Measurements from ENCODE around the gene TULP4. TPM values are rescaled to one million over a fixed set of nuclear protein-coding genes. Genes with fewer than 3 reads are reported as not detected.
A peak's percentile ranks its signal among the peaks of the same experiment; 100 is the strongest.

The TULP4 gene
- total and polyA plus RNA-seq, 7 experiments from 2014 or later, result 33.3 to 79.0 (median 51.8) TPM

GRCh38 chr6:158405933-158406332 lies 93.7 kb downstream of the TULP4 start:
- no peaks in the 10 kb centered on the region for H3K9me3 Mint-ChIP-seq
- ChIA-PET CTCF (interaction anchor here (0.7 to 0.8 kb wide), 2 partner anchors 18 to 1575 kb away, joined by 3 read pairs; no protein-coding TSS in a partner anchor), POLR2A (no interaction called here)
- peaks cover 0 to 23% (median 18%) of the 10 kb centered on the region in 7 donors for H3K4me1 Mint-ChIP-seq
- intact Hi-C loops (cut with micrococcal nuclease), result no loop called here
- Histone ChIP-seq H3K27ac (ENCODE audit: low read depth, low read length) (no peak overlapping the region), H3K4me1 (ENCODE audit: control insufficient read depth in 2 of 2, insufficient read depth in 2 of 2, low read length in 2 of 2) (no peaks in the 10 kb centered on the region), H3K36me3 (ENCODE audit: control insufficient read depth in 2 of 3, insufficient read depth in 3 of 3, low read length in 3 of 3) (no peaks in the 10 kb centered on the region), H3K4me3 (ENCODE audit: low read length) (no peak overlapping the region), H3K9me3 (ENCODE audit: control insufficient read depth in 2 of 3, low read length in 3 of 3) (no peaks in the 10 kb centered on the region), H3K27me3 (ENCODE audit: control insufficient read depth in 2 of 2, insufficient read depth in 2 of 2, low read length in 2 of 2) (no peaks in the 10 kb centered on the region)
- no peak for ATAC-seq
- H3K27ac Mint-ChIP-seq, result no peak overlapping the region
- no peaks in the 10 kb centered on the region for H3K27me3 Mint-ChIP-seq
- peaks cover 0 to 9% (median 0%) of the 10 kb centered on the region in 5 donors for H3K36me3 Mint-ChIP-seq
- no peak for DNase-seq
- no peak overlapping the region for H3K4me3 Mint-ChIP-seq

DNA sequence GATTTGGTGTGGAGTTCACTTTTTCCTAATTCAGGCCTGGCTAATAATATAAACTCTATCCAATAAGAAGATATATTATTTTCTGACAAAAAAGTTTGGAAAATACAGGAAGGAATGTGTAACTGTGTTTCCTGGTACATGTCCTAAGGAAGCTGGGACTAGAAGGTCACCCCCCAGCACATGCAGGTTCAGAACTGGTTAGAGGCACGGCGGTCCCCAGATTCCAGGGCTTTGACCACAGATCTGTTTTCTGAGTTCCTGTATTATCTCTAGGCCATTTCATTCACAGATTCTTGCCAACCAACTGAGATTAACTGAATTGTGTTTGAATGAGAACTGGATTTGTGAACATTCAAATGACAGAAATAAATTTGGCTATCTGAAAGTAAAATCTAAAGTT lies 94.5 kb downstream of the TULP4 start:
- CTCF ChIA-PET, result interaction anchor here (0.7 kb wide), 1 partner anchor 1574 kb away, joined by 3 read pairs; no protein-coding TSS in a partner anchor
- H3K27ac Mint-ChIP-seq, result no peak overlapping the region

DNA sequence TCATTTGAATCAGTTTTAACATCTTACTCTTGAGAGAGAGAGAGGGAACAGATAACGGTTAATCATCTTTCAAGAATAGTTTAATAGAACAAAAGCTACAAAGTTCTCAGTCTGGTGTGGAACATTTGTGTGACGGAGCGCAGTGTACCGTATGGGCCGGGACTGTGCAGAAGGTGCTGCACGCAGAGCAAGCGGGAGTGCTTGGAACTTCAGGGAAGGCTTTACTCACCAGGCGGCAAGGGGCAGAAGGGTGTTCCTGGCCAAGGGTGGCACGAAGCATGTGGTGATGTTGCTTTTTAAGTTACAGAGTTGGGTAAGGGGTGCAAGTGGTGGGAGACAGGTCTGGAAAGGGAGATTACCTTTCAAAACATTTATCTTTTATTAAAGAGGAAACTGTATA lies 95.7 kb downstream of the TULP4 start:
- H3K9me3 ChIP-seq (ENCODE audit: control insufficient read depth in 2 of 3, low read length in 3 of 3), result no peaks in the 10 kb centered on the region
- peak overlapping the region in 1 of 9 donors; percentile 42 for H3K27ac Mint-ChIP-seq
- intact Hi-C loops (cut with micrococcal nuclease), result no loop called here

More for the DNA sequence above, 94.5 kb downstream of the TULP4 start:
- POLR2A ChIA-PET, result no interaction called here
- Mint-ChIP-seq H3K4me3 (no peak overlapping the region), H3K9me3 (no peaks in the 10 kb centered on the region), H3K36me3 (peaks cover 0 to 9% (median 0%) of the 10 kb centered on the region in 5 donors), H3K4me1 (peaks cover 0 to 23% (median 18%) of the 10 kb centered on the region in 7 donors), H3K27me3 (no peaks in the 10 kb centered on the region)
- DNase-seq (no peak), ATAC-seq (no peak)
- no peaks in the 10 kb centered on the region for H3K27me3 ChIP-seq (ENCODE audit: control insufficient read depth in 2 of 2, insufficient read depth in 2 of 2, low read length in 2 of 2)
- no peak overlapping the region for H3K4me3 ChIP-seq (ENCODE audit: low read length)
- H3K9me3 ChIP-seq (ENCODE audit: control insufficient read depth in 2 of 3, low read length in 3 of 3), result no peaks in the 10 kb centered on the region
- no peaks in the 10 kb centered on the region for H3K36me3 ChIP-seq (ENCODE audit: control insufficient read depth in 2 of 3, insufficient read depth in 3 of 3, low read length in 3 of 3)
- H3K4me1 ChIP-seq (ENCODE audit: control insufficient read depth in 2 of 2, insufficient read depth in 2 of 2, low read length in 2 of 2), result no peaks in the 10 kb centered on the region
- intact Hi-C loops (cut with micrococcal nuclease), result no loop called here
- H3K27ac ChIP-seq (ENCODE audit: low read depth, low read length), result no peak overlapping the region

DNA sequence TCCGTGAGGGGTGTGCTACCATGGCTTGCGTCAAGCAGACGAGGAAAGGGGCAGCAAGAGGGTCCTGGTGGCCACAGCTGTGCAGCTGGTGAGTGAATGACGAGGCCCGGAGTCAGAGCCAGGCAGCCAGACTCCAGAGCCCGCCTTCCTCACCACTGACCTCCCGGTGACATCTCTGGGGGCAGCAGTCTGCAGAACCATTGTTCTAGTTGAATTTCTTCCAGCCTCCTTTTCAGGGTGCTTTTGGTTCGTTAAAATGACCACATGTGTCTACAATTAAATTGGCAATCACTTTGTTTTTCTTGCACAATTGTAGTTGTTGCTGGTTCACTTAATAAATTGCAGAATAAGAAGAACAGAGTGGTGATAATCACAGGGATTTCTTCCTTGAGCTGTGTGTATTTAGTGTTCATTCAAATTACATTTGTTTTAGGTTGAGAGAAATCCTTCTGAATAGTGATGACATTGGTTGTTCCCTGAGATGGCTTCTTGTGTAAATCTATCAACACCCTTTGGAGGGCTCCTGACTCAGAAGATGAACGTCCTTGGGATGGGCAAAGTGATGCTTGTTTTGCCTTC lies 96.4 kb downstream of the TULP4 start:
- no peak for ATAC-seq
- Mint-ChIP-seq H3K36me3 (peaks cover 0 to 21% (median 10%) of the 10 kb centered on the region in 5 donors), H3K9me3 (no peaks in the 10 kb centered on the region), H3K27me3 (no peaks in the 10 kb centered on the region), H3K27ac (peak overlapping the region in 4 of 9 donors; percentile 2 to 65 (median 24)), H3K4me3 (no peak overlapping the region), H3K4me1 (peaks cover 0 to 26% (median 18%) of the 10 kb centered on the region in 7 donors)
- no peak overlapping the region for H3K4me3 ChIP-seq (ENCODE audit: low read length)
- H3K9me3 ChIP-seq (ENCODE audit: control insufficient read depth in 2 of 3, low read length in 3 of 3), result no peaks in the 10 kb centered on the region
- peaks cover 0 to 6% (median 0%) of the 10 kb centered on the region in 3 experiments for H3K36me3 ChIP-seq (ENCODE audit: control insufficient read depth in 2 of 3, insufficient read depth in 3 of 3, low read length in 3 of 3)
- ChIA-PET POLR2A (no interaction called here), CTCF (no interaction called here)
- no peak overlapping the region for H3K27ac ChIP-seq (ENCODE audit: low read depth, low read length)
- intact Hi-C loops (cut with micrococcal nuclease), result no loop called here
- H3K4me1 ChIP-seq (ENCODE audit: control insufficient read depth in 2 of 2, insufficient read depth in 2 of 2, low read length in 2 of 2), result no peaks in the 10 kb centered on the region
- no peak for DNase-seq
- no peaks in the 10 kb centered on the region for H3K27me3 ChIP-seq (ENCODE audit: control insufficient read depth in 2 of 2, insufficient read depth in 2 of 2, low read length in 2 of 2)

More for the DNA sequence above, 95.7 kb downstream of the TULP4 start:
- Mint-ChIP-seq H3K36me3 (peaks cover 0 to 15% (median 3%) of the 10 kb centered on the region in 5 donors), H3K4me1 (peaks cover 0 to 23% (median 18%) of the 10 kb centered on the region in 7 donors), H3K9me3 (no peaks in the 10 kb centered on the region), H3K27me3 (no peaks in the 10 kb centered on the region), H3K4me3 (no peak overlapping the region)
- ChIA-PET CTCF (no interaction called here), POLR2A (no interaction called here)
- H3K36me3 ChIP-seq (ENCODE audit: control insufficient read depth in 2 of 3, insufficient read depth in 3 of 3, low read length in 3 of 3), result peaks cover 0 to 2% (median 0%) of the 10 kb centered on the region in 3 experiments
- H3K27me3 ChIP-seq (ENCODE audit: control insufficient read depth in 2 of 2, insufficient read depth in 2 of 2, low read length in 2 of 2), result no peaks in the 10 kb centered on the region
- no peak overlapping the region for H3K4me3 ChIP-seq (ENCODE audit: low read length)
- H3K4me1 ChIP-seq (ENCODE audit: control insufficient read depth in 2 of 2, insufficient read depth in 2 of 2, low read length in 2 of 2), result no peaks in the 10 kb centered on the region
- DNase-seq (no peak), ATAC-seq (no peak)
- H3K27ac ChIP-seq (ENCODE audit: low read depth, low read length), result no peak overlapping the region

DNA sequence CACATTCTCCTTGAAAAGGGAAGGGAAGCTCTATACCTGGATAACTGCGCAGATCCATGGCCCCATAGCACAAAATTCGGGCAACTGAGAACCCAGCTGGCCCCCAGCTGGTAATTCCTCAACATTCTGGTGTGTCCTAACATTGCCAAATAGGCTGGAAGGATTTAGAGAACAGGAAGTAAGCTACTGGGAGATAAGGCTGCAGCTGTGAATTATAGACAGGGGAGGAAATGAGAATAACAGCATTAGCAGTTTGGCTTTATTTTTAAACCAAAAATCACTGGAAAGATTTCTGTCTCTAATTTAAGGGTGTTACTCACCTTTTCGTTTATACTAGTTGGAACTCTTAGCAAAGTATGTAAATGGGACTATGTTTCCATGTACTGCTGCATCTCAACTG lies 97.2 kb downstream of the TULP4 start:
- intact Hi-C loops (cut with micrococcal nuclease), result no loop called here
- ChIA-PET POLR2A (no interaction called here), CTCF (no interaction called here)
- DNase-seq (no peak), ATAC-seq (no peak)
- H3K36me3 Mint-ChIP-seq, result peaks cover 0 to 24% (median 11%) of the 10 kb centered on the region in 5 donors
- no peaks in the 10 kb centered on the region for H3K27me3 Mint-ChIP-seq
- no peaks in the 10 kb centered on the region for H3K27me3 ChIP-seq (ENCODE audit: control insufficient read depth in 2 of 2, insufficient read depth in 2 of 2, low read length in 2 of 2)
- H3K4me1 ChIP-seq (ENCODE audit: control insufficient read depth in 2 of 2, insufficient read depth in 2 of 2, low read length in 2 of 2), result no peaks in the 10 kb centered on the region
- H3K36me3 ChIP-seq (ENCODE audit: control insufficient read depth in 2 of 3, insufficient read depth in 3 of 3, low read length in 3 of 3), result peaks cover 0 to 6% (median 0%) of the 10 kb centered on the region in 3 experiments
- H3K4me3 ChIP-seq (ENCODE audit: low read length), result no peak overlapping the region
- H3K27ac ChIP-seq (ENCODE audit: low read depth, low read length), result no peak overlapping the region
- H3K9me3 Mint-ChIP-seq, result no peaks in the 10 kb centered on the region
- H3K9me3 ChIP-seq (ENCODE audit: control insufficient read depth in 2 of 3, low read length in 3 of 3), result no peaks in the 10 kb centered on the region
- no peak overlapping the region for H3K4me3 Mint-ChIP-seq
- peaks cover 0 to 27% (median 18%) of the 10 kb centered on the region in 7 donors for H3K4me1 Mint-ChIP-seq
- H3K27ac Mint-ChIP-seq, result peak overlapping the region in 2 of 9 donors; percentile 15 to 65

DNA sequence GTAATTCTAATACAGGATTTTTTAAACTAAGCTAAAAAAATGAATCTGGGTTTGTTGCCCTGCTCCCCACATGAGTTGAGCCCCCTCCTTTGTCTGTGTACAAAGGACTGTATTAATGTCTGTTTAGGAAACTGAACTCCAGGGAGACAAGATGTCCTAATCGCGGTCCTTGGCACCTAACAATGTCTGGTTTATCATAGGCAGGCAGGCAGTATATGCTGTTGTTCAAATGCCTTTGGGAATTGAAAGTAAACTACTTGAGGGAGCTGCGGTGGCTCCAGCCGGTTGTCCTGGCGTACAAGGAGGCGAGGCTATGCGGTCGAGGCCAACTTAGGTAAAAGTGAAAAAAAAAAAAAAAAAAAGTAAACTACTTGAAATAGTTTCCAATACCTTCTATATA lies 98.5 kb downstream of the TULP4 start:
- Histone ChIP-seq H3K4me3 (ENCODE audit: low read length) (no peak overlapping the region), H3K27me3 (ENCODE audit: control insufficient read depth in 2 of 2, insufficient read depth in 2 of 2, low read length in 2 of 2) (no peaks in the 10 kb centered on the region), H3K9me3 (ENCODE audit: control insufficient read depth in 2 of 3, low read length in 3 of 3) (no peaks in the 10 kb centered on the region), H3K4me1 (ENCODE audit: control insufficient read depth in 2 of 2, insufficient read depth in 2 of 2, low read length in 2 of 2) (no peaks in the 10 kb centered on the region), H3K36me3 (ENCODE audit: control insufficient read depth in 2 of 3, insufficient read depth in 3 of 3, low read length in 3 of 3) (peaks cover 0 to 6% (median 0%) of the 10 kb centered on the region in 3 experiments), H3K27ac (ENCODE audit: low read depth, low read length) (no peak overlapping the region)
- Mint-ChIP-seq H3K27me3 (no peaks in the 10 kb centered on the region), H3K36me3 (peaks cover 0 to 28% (median 17%) of the 10 kb centered on the region in 5 donors), H3K27ac (no peak overlapping the region), H3K4me3 (no peak overlapping the region), H3K4me1 (peaks cover 0 to 20% (median 16%) of the 10 kb centered on the region in 7 donors), H3K9me3 (no peaks in the 10 kb centered on the region)
- no peak for ATAC-seq
- intact Hi-C loops (cut with micrococcal nuclease), result no loop called here
- POLR2A ChIA-PET, result no interaction called here
- CTCF ChIA-PET, result no interaction called here
- no peak for DNase-seq

DNA sequence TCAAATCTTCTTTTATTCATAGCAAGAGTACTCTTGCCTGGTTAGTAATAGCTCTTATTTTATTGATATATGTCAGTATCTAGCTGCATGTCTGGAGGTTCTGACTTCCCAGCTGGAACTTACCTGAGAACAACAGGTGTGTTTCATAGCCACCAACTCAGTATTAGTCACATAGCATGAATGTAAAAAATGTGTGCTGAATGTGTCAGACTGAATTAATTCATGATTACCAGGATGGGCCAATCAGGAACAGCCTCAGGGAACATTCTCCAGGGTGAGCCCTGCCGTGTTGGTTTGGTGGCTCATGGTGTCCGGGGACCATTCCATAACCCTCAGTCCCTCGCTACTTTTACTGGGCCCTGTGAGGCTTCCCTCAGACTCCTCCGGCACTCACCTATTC lies 99.7 kb downstream of the TULP4 start:
- ChIA-PET POLR2A (no interaction called here), CTCF (interaction anchor here (1.2 kb wide), 1 partner anchor 10 kb away, joined by 3 read pairs; no protein-coding TSS in a partner anchor)
- no peaks in the 10 kb centered on the region for H3K9me3 ChIP-seq (ENCODE audit: control insufficient read depth in 2 of 3, low read length in 3 of 3)
- DNase-seq (no peak), ATAC-seq (no peak)
- H3K4me3 ChIP-seq (ENCODE audit: low read length), result no peak overlapping the region
- intact Hi-C loops (cut with micrococcal nuclease), result no loop called here
- no peaks in the 10 kb centered on the region for H3K4me1 ChIP-seq (ENCODE audit: control insufficient read depth in 2 of 2, insufficient read depth in 2 of 2, low read length in 2 of 2)
- peaks cover 0 to 20% (median 16%) of the 10 kb centered on the region in 7 donors for H3K4me1 Mint-ChIP-seq
- H3K36me3 ChIP-seq (ENCODE audit: control insufficient read depth in 2 of 3, insufficient read depth in 3 of 3, low read length in 3 of 3), result peaks cover 0 to 11% (median 0%) of the 10 kb centered on the region in 3 experiments
- H3K27me3 ChIP-seq (ENCODE audit: control insufficient read depth in 2 of 2, insufficient read depth in 2 of 2, low read length in 2 of 2), result no peaks in the 10 kb centered on the region
- H3K36me3 Mint-ChIP-seq, result peaks cover 0 to 39% (median 26%) of the 10 kb centered on the region in 5 donors
- peaks cover 0 to 2% (median 0%) of the 10 kb centered on the region in 11 donors for H3K9me3 Mint-ChIP-seq
- H3K27ac Mint-ChIP-seq, result no peak overlapping the region
- H3K27me3 Mint-ChIP-seq, result no peaks in the 10 kb centered on the region
- H3K27ac ChIP-seq (ENCODE audit: low read depth, low read length), result no peak overlapping the region
- no peak overlapping the region for H3K4me3 Mint-ChIP-seq

All from naive thymus-derived CD4-positive, alpha-beta T cell (primary cell).